Measurements from ENCODE around the gene AAR2.

The AAR2 gene

DNA sequence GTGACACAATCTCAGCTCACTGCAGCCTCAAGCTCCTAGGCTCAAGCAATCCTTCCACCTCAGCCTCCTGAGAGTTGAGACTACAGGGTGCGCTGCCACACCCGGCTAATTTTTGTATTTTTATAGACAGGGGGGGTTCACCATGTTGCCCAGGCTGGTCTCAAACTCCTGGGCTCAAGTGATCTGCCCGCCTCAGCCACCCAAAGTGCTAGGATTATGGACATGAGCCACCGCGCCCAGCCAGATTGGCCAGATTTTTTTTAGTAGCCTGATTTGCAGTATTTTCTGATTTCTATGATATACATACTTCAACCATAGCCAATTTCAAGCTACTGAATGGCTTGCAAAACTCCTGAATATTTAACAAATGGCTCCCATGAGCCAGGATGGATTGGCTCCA lies 48.5 kb downstream of the AAR2 start:
- H3K4me2 ChIP-seq (ENCODE audit: low read length, poor library complexity, severe bottlenecking), result no peak overlapping the region
- H2BK120ac ChIP-seq (ENCODE audit: low read depth, low read length), result no peak overlapping the region
- no peak overlapping the region for H4K8ac ChIP-seq (ENCODE audit: low read length)
- no peak overlapping the region for H3K4me3 ChIP-seq (ENCODE audit: insufficient read depth in 1 of 2, low read depth in 1 of 2, low read length in 2 of 2)
- DNase-seq, result no peak
- no peak overlapping the region for H4K91ac ChIP-seq (ENCODE audit: low read length)
- no peaks in the 10 kb centered on the region for H3K4me1 ChIP-seq (ENCODE audit: control insufficient read depth, insufficient read depth, low read depth, low read length)
- no peak overlapping the region for H3K18ac ChIP-seq (ENCODE audit: low read depth in 1 of 2, low read length in 2 of 2)
- H3K9me3 ChIP-seq (ENCODE audit: control insufficient read depth, low read length), result peaks cover 18% of the 10 kb centered on the region
- H3K23ac ChIP-seq (ENCODE audit: low read length in 2 of 2), result no peak overlapping the region
- no peak overlapping the region for H2BK12ac ChIP-seq (ENCODE audit: low read length in 2 of 2)
- no peak overlapping the region for H3K27ac ChIP-seq (ENCODE audit: low read length, poor library complexity, severe bottlenecking)
- no peaks in the 10 kb centered on the region for H3K36me3 ChIP-seq (ENCODE audit: control insufficient read depth in 1 of 2, insufficient read depth in 2 of 2, low read depth in 1 of 2, low read length in 2 of 2)
- no peak overlapping the region for H3K4ac ChIP-seq (ENCODE audit: low read depth in 1 of 2, low read length in 2 of 2)
- 87% methylated on average over 3 of the region's 5 CpGs for WGBS
- H3K9ac ChIP-seq (ENCODE audit: low read length), result no peak overlapping the region
- peaks cover 52 to 67% of the 10 kb centered on the region in 2 experiments for H3K27me3 ChIP-seq (ENCODE audit: control insufficient read depth in 1 of 2, insufficient read depth in 1 of 2, low read length in 2 of 2)
- H2BK5ac ChIP-seq (ENCODE audit: low read depth, low read length, poor library complexity, severe bottlenecking), result no peak overlapping the region
- no peak overlapping the region for H2BK15ac ChIP-seq (ENCODE audit: low read depth, poor library complexity, severe bottlenecking)
- no peak overlapping the region for H3K14ac ChIP-seq (ENCODE audit: low read length in 2 of 2)
- no peak overlapping the region for H2AFZ ChIP-seq (ENCODE audit: low read depth, low read length)
- H3K79me1 ChIP-seq (replicated peaks; ENCODE audit: low read length, poor library complexity, severe bottlenecking), result no peaks in the 10 kb centered on the region
- no peak overlapping the region for H2AK5ac ChIP-seq (ENCODE audit: low read length, severe bottlenecking)

DNA sequence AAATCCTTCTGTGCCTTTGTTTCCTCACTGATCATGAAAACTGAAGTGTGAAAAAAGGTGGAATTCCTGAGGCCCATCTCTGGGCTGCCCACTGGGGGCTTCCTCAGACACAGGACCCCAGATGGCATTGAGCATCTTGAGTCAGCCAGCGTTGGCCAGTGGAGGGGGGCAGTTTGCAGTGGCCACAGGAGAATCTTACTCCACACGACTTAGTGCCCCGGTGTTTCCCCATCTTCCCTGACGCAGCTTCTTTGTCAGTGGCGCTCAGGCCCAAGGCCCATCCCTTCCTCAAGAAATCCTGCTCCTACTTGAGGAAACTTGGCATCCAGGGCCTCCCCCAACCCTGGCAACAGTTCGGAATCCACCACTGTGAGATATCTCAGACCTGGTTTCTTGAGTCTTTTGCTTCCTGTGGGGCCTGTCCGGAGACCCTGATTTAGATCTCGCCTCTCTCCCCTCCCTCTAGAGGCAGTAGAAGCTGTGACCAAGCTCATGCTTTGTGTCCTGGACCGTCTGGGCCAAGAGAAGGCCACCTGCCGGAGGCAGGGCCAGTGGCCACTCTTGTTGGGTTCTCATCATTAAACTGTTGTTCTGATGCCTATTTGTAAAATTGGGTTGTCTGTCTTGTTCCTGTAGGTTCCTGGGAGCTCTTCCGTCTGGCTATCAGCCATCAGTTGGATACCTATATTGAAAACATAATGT lies 49.6 kb downstream of the AAR2 start:
- peaks cover 46 to 58% of the 10 kb centered on the region in 2 experiments for H3K27me3 ChIP-seq (ENCODE audit: control insufficient read depth in 1 of 2, insufficient read depth in 1 of 2, low read length in 2 of 2)
- no peak overlapping the region for H2BK5ac ChIP-seq (ENCODE audit: low read depth, low read length, poor library complexity, severe bottlenecking)
- no peak overlapping the region for H4K91ac ChIP-seq (ENCODE audit: low read length)
- DNase-seq, result no peak
- no peaks in the 10 kb centered on the region for H3K79me1 ChIP-seq (replicated peaks; ENCODE audit: low read length, poor library complexity, severe bottlenecking)
- H3K23ac ChIP-seq (ENCODE audit: low read length in 2 of 2), result no peak overlapping the region
- 78% methylated on average over 10 of the region's 11 CpGs for WGBS
- no peak overlapping the region for H3K4me2 ChIP-seq (ENCODE audit: low read length, poor library complexity, severe bottlenecking)
- no peak overlapping the region for H3K14ac ChIP-seq (ENCODE audit: low read length in 2 of 2)
- no peaks in the 10 kb centered on the region for H3K4me1 ChIP-seq (ENCODE audit: control insufficient read depth, insufficient read depth, low read depth, low read length)
- H3K18ac ChIP-seq (ENCODE audit: low read depth in 1 of 2, low read length in 2 of 2), result no peak overlapping the region
- no peak overlapping the region for H2BK12ac ChIP-seq (ENCODE audit: low read length in 2 of 2)
- no peak overlapping the region for H3K27ac ChIP-seq (ENCODE audit: low read length, poor library complexity, severe bottlenecking)
- no peak overlapping the region for H3K4me3 ChIP-seq (ENCODE audit: insufficient read depth in 1 of 2, low read depth in 1 of 2, low read length in 2 of 2)
- no peak overlapping the region for H2BK15ac ChIP-seq (ENCODE audit: low read depth, poor library complexity, severe bottlenecking)
- no peak overlapping the region for H2BK120ac ChIP-seq (ENCODE audit: low read depth, low read length)
- no peak overlapping the region for H2AK5ac ChIP-seq (ENCODE audit: low read length, severe bottlenecking)
- no peaks in the 10 kb centered on the region for H3K36me3 ChIP-seq (ENCODE audit: control insufficient read depth in 1 of 2, insufficient read depth in 2 of 2, low read depth in 1 of 2, low read length in 2 of 2)
- no peak overlapping the region for H3K4ac ChIP-seq (ENCODE audit: low read depth in 1 of 2, low read length in 2 of 2)
- H2AFZ ChIP-seq (ENCODE audit: low read depth, low read length), result no peak overlapping the region
- H3K9me3 ChIP-seq (ENCODE audit: control insufficient read depth, low read length), result peaks cover 18% of the 10 kb centered on the region
- no peak overlapping the region for H4K8ac ChIP-seq (ENCODE audit: low read length)
- H3K9ac ChIP-seq (ENCODE audit: low read length), result no peak overlapping the region

DNA sequence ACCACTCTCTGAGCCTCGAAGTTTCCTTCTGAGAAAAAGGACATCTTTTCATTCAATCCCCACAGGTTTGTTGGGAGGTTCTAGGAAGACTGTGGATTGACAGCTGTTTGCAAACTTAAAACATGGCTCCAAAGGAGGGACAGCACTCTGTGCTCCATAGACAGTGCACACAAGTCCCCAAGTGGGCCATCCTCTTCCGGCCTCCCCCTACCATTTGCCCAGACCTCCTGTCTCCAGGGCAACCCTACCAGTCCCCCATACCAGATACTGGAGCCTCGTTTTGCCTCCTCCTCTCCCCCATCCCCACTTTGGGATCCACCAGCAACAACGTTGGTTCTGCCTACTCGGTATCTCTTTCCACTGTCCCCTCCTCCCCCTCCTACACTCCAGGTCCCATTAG lies 61.4 kb downstream of the AAR2 start:
- Histone ChIP-seq H4K91ac (ENCODE audit: low read length) (no peak overlapping the region), H2AFZ (ENCODE audit: low read depth, low read length) (no peak overlapping the region), H4K8ac (ENCODE audit: low read length) (no peak overlapping the region), H3K23ac (ENCODE audit: low read length in 2 of 2) (no peak overlapping the region), H3K27ac (ENCODE audit: low read length, poor library complexity, severe bottlenecking) (no peak overlapping the region), H3K4ac (ENCODE audit: low read depth in 1 of 2, low read length in 2 of 2) (no peak overlapping the region), H3K27me3 (ENCODE audit: control insufficient read depth in 1 of 2, insufficient read depth in 1 of 2, low read length in 2 of 2) (peaks cover 59 to 74% of the 10 kb centered on the region in 2 experiments), H2BK12ac (ENCODE audit: low read length in 2 of 2) (no peak overlapping the region), H3K14ac (ENCODE audit: low read length in 2 of 2) (no peak overlapping the region), H3K4me1 (ENCODE audit: control insufficient read depth, insufficient read depth, low read depth, low read length) (no peaks in the 10 kb centered on the region), H3K4me3 (ENCODE audit: insufficient read depth in 1 of 2, low read depth in 1 of 2, low read length in 2 of 2) (no peak overlapping the region), H3K9ac (ENCODE audit: low read length) (no peak overlapping the region), H2BK15ac (ENCODE audit: low read depth, poor library complexity, severe bottlenecking) (no peak overlapping the region), H2AK5ac (ENCODE audit: low read length, severe bottlenecking) (no peak overlapping the region), H2BK5ac (ENCODE audit: low read depth, low read length, poor library complexity, severe bottlenecking) (no peak overlapping the region), H3K36me3 (ENCODE audit: control insufficient read depth in 1 of 2, insufficient read depth in 2 of 2, low read depth in 1 of 2, low read length in 2 of 2) (no peaks in the 10 kb centered on the region), H2BK120ac (ENCODE audit: low read depth, low read length) (no peak overlapping the region), H3K79me1 (replicated peaks; ENCODE audit: low read length, poor library complexity, severe bottlenecking) (no peaks in the 10 kb centered on the region), H3K18ac (ENCODE audit: low read depth in 1 of 2, low read length in 2 of 2) (no peak overlapping the region), H3K4me2 (ENCODE audit: low read length, poor library complexity, severe bottlenecking) (no peak overlapping the region), H3K9me3 (ENCODE audit: control insufficient read depth, low read length) (no peaks in the 10 kb centered on the region)
- no peak for DNase-seq
- 58% methylated on average over 5 of the region's 5 CpGs for WGBS

DNA sequence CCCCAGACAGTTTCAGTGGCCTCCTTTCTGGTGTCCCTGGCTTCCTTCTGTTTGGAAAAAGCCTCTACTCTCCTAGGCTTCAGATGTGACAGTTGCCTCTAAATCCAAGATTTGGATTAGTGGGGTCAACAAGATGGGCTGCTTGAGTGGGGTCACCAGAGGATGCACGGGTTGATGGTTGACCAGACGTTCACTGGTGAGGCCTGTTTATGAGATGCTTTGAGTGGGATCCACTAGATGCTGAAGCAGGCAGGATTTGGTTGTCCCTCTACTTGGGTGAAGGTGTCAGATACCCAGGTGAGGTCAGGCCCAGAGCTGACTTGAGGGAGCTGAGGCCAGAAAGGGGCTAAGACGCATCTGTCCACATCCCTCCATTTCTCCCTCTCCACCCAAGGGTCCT lies 61.8 kb downstream of the AAR2 start:
- peaks cover 63 to 78% of the 10 kb centered on the region in 2 experiments for H3K27me3 ChIP-seq (ENCODE audit: control insufficient read depth in 1 of 2, insufficient read depth in 1 of 2, low read length in 2 of 2)
- H3K9ac ChIP-seq (ENCODE audit: low read length), result no peak overlapping the region
- H2AFZ ChIP-seq (ENCODE audit: low read depth, low read length), result no peak overlapping the region

More for the DNA sequence above, 61.8 kb downstream of the AAR2 start:
- 78% methylated on average over 3 of the region's 3 CpGs for WGBS
- Histone ChIP-seq H3K27ac (ENCODE audit: low read length, poor library complexity, severe bottlenecking) (no peak overlapping the region), H3K36me3 (ENCODE audit: control insufficient read depth in 1 of 2, insufficient read depth in 2 of 2, low read depth in 1 of 2, low read length in 2 of 2) (no peaks in the 10 kb centered on the region), H2BK5ac (ENCODE audit: low read depth, low read length, poor library complexity, severe bottlenecking) (no peak overlapping the region), H2AK5ac (ENCODE audit: low read length, severe bottlenecking) (no peak overlapping the region), H3K18ac (ENCODE audit: low read depth in 1 of 2, low read length in 2 of 2) (no peak overlapping the region), H3K23ac (ENCODE audit: low read length in 2 of 2) (no peak overlapping the region), H3K4me1 (ENCODE audit: control insufficient read depth, insufficient read depth, low read depth, low read length) (no peaks in the 10 kb centered on the region), H2BK15ac (ENCODE audit: low read depth, poor library complexity, severe bottlenecking) (no peak overlapping the region), H3K4me3 (ENCODE audit: insufficient read depth in 1 of 2, low read depth in 1 of 2, low read length in 2 of 2) (no peak overlapping the region), H3K9me3 (ENCODE audit: control insufficient read depth, low read length) (no peaks in the 10 kb centered on the region), H4K8ac (ENCODE audit: low read length) (no peak overlapping the region), H3K4ac (ENCODE audit: low read depth in 1 of 2, low read length in 2 of 2) (no peak overlapping the region), H3K79me1 (replicated peaks; ENCODE audit: low read length, poor library complexity, severe bottlenecking) (no peaks in the 10 kb centered on the region), H4K91ac (ENCODE audit: low read length) (no peak overlapping the region), H2BK120ac (ENCODE audit: low read depth, low read length) (no peak overlapping the region), H3K4me2 (ENCODE audit: low read length, poor library complexity, severe bottlenecking) (no peak overlapping the region), H3K14ac (ENCODE audit: low read length in 2 of 2) (no peak overlapping the region), H2BK12ac (ENCODE audit: low read length in 2 of 2) (no peak overlapping the region)
- DNase-seq, result no peak
